ENCODE results near the gene PPDPF.
"Not testable (repeated sequence)": the region's sequence is repeated elsewhere in the genome, so short reads cannot be mapped to it uniquely, and the experiment has no call there.

Gene PPDPF

DNA sequence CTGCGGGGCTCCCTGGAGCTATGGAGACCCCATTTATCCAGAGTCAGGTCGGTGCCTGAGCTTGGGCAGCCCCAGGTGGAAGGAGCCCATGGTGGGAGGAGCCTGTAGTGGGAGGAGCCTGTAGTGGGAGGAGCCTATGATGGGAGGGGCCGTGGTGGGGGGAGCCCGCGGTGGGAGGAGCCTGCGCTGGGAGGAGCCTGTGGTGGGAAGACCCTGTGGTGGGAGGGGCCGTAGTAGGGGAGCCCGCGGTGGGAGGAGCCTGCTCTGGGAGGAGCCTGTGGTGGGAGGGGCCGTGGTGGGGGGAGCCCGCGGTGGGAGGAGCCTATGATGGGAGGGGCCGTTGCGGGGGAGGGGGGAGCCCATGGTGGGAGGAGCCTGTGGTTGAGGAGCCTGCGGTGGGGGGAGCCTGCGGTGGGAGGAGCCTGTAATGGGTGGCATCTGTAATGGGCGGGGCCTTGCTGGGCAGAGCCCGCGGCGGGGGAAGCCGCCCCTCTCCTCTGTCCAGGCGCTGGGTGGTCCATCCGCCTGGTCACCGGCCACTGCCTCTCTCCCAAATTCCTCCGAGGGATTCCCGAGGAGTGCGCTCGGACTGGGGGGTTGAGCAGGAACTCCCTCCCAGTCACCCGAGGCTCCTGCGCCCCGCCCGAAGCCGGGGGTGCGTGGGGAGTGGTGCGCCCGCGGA is 32.8 kb downstream of the PPDPF start:
- DNase-seq, result no peak

DNA sequence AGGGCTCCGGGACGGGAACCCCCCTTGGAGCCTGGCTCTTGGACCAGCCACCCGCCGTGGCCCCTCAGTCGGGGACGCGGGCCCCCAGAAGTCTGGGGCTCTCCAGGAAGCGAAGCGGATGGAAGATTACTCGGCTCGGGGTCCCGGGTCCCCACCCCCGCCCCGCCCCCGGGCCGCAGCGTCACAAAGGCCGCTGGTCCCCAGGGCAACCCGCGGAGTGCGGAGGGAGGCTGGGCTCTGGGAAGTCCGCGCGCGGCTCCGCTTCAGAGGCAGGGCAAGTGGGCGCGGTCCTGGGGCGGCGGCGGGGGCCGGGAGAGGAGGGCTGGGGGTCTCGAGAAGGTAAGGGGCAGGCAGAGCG is 33.3 kb downstream of the PPDPF start, which contains the start of gene FNDC11:
TSS of gene FNDC11 (plus strand) at position 227 of the 358 bp plus-strand sequence. CDS start 1,505 bp downstream, outside the sequence.
- DNase-seq, result no peak

- DNase-seq, result no peak
Observed at GRCh38 chr20:63554361-63555278, 34.1 kb downstream of the PPDPF start.

- no peak for DNase-seq
Observed at GRCh38 chr20:63555661-63556381, 35.3 kb downstream of the PPDPF start.

GRCh38 chr20:63556873-63557478 is 36.4 kb downstream of the PPDPF start:
- no peak for DNase-seq

GRCh38 chr20:63557481-63557891 is 36.9 kb downstream of the PPDPF start:
- no peak for DNase-seq

- DNase-seq, result no peak
Observed at GRCh38 chr20:63558804-63559484, 38.4 kb downstream of the PPDPF start.

- not testable (repeated sequence) for DNase-seq
Observed at GRCh38 chr20:63559485-63560332, 39.1 kb downstream of the PPDPF start.

GRCh38 chr20:63560333-63560805 is 39.8 kb downstream of the PPDPF start:
- no peak for DNase-seq

GRCh38 chr20:63560856-63561609 is 40.5 kb downstream of the PPDPF start:
- no peak for DNase-seq

- DNase-seq, result no peak
Observed at GRCh38 chr20:63561624-63562396, 41.2 kb downstream of the PPDPF start.

- DNase-seq, result no peak
Observed at GRCh38 chr20:63562461-63563224, 42.1 kb downstream of the PPDPF start.

DNA sequence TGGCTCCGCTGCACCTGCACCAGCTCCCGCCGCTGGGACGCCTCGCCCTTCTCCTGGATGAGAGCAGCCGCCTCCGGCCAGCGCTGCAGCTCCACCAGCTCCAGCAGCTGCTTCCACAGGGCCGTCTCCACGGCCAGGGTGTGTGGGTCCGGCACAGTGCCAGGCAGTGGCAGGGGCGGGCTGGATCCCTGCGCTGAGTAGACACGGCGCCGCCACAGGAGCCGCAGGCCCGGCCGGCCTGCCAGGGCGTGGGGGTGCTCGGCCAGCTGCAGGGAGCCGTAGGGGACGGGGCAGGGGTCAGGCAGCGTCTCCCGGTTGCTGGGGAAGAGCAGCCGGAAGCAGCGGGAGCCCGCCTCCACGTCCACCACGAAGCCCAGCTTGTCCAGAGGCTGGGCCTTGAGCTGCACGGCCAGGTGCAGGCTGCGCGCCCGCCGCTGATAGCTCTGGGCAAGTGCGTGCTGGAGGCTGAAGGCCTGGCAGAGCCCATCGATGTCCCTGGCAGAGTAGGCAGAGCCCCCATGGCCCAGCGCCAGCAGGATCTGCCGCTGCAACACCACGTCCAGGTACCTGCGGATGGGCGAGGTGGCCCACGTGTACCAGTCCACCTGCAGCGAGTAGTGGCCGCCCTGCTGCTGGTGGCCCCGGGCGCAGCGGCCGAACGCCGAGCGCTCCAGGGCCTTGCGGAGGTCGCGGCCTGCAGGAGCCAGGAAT is 42.8 kb downstream of the PPDPF start:
- DNase-seq, result no peak

DNA sequence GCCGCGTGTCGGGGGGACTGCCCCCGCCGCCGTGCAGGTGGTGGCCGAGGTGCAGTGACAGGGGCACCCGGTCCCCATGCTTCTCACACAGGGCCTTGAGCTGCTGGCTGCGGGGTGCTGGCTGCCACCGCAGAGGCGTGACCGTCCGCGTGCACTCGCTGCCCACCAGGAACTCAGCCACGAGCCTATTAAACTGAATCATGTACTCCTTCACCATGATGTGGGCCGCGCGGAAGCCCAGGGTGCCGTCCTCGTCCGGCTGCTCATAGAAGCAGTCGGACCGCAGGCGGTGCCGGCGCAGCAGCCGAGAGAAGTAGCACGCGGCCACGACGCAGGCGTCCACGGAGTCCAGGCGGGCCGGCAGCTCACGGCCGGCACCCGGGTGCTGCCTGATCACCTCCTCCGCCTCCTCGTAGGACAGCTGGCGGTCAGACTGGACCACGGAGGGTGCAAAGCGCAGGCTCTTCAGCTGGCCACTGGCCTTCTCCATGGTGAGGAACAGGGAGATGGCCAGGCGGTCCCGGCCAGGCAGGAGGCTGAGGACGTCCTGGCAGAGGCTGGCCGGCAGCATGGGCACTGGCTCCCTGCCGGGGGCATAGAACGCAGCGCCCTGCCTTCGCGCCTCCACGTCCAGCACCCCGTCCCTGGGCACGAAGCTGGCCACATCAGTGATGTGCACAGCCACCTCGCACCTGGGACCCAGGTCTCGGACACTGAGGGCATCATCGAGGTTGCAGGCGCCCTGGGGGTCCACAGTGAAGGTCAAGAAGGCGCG is 43.7 kb downstream of the PPDPF start:
- DNase-seq, result no peak

GRCh38 chr20:63565021-63565698 is 44.6 kb downstream of the PPDPF start:
- DNase-seq, result no peak

GRCh38 chr20:63565699-63566335 is 45.3 kb downstream of the PPDPF start:
- no peak for DNase-seq

Measured in NCI-H1694 treated with DMSO at 0.1 percent for 48 hours (cell line).